Osteoblast (primary cell): ENCODE results near the gene ARID3C. TPM values are rescaled to one million over a fixed set of nuclear protein-coding genes. Genes with fewer than 3 reads are reported as not detected.
"Not testable (repeated sequence)": the region's sequence is repeated elsewhere in the genome, so short reads cannot be mapped to it uniquely, and the experiment has no call there.

Source experiments
- DNase-seq: peaks from one replicate; pipeline ENCODE4 v3.0.0; 2011; ENCODE audit warnings: low spot score, mixed read lengths; ENCODE audit not compliant: insufficient read length; ENCODE audit errors: missing footprints
- H2AFZ ChIP-seq: 2 replicates; pipeline ENCODE4 v1.6.0; 2011; ENCODE audit warnings: mild to moderate bottlenecking, low read length
- H3K27ac ChIP-seq: 2 replicates; pipeline ENCODE4 v1.5.1; 2011; ENCODE audit warnings: mild to moderate bottlenecking, low read depth, low read length, moderate library complexity
- H3K27me3 ChIP-seq: 2 replicates; pipeline ENCODE4 v1.6.0; 2012; ENCODE audit warnings: mild to moderate bottlenecking, control low read depth, inconsistent platforms, low read length, moderate library complexity; ENCODE audit not compliant: insufficient read depth
- H3K36me3 ChIP-seq: 2 replicates; pipeline ENCODE4 v1.5.1; 2011; ENCODE audit warnings: mild to moderate bottlenecking, low read length, control low read depth, moderate library complexity; ENCODE audit not compliant: insufficient read depth
- H3K4me1 ChIP-seq: 2 replicates; pipeline ENCODE4 v1.5.1; 2011; ENCODE audit warnings: mild to moderate bottlenecking, low read length, control low read depth, moderate library complexity; ENCODE audit not compliant: insufficient read depth
- H3K4me2 ChIP-seq: 2 replicates; pipeline ENCODE4 v1.6.0; 2011; ENCODE audit warnings: mild to moderate bottlenecking, low read length; ENCODE audit not compliant: insufficient read depth
- H3K4me3 ChIP-seq: fragments of 200-600 bp; sonication (generic); 3 replicates; pipeline ENCODE4 v1.5.1; 2012; ENCODE audit warnings: mild to moderate bottlenecking, low read length, inconsistent platforms; ENCODE audit not compliant: insufficient read depth
- H3K79me2 ChIP-seq: 2 replicates; pipeline ENCODE4 v1.6.0; 2012; ENCODE audit warnings: mild to moderate bottlenecking, low read length, control low read depth, inconsistent platforms; ENCODE audit not compliant: insufficient read depth
- H3K9me3 ChIP-seq: 2 replicates; pipeline ENCODE4 v1.5.1; 2011; ENCODE audit warnings: low read depth, low read length, control low read depth
- H4K20me1 ChIP-seq: 2 replicates; pipeline ENCODE4 v1.6.0; 2012; ENCODE audit warnings: mild to moderate bottlenecking, low read length, control low read depth; ENCODE audit not compliant: insufficient read depth
- CTCF ChIP-seq: IDR thresholded peaks from 2 replicates; pipeline ENCODE4 v1.5.1; 2011; ENCODE audit warnings: mild to moderate bottlenecking, low read depth, low read length, moderate library complexity; ENCODE audit errors: extremely low read depth
- total RNA-seq: library from RNA; depleted of rRNA; stranded (reverse); fragments of >200 nt; gene quantifications from 2 replicates; pipeline ENCODE4 v1.2.3, GENCODE V29; 2012

The ARID3C gene
- total RNA-seq, 1 donor = under 0.01 TPM

DNA sequence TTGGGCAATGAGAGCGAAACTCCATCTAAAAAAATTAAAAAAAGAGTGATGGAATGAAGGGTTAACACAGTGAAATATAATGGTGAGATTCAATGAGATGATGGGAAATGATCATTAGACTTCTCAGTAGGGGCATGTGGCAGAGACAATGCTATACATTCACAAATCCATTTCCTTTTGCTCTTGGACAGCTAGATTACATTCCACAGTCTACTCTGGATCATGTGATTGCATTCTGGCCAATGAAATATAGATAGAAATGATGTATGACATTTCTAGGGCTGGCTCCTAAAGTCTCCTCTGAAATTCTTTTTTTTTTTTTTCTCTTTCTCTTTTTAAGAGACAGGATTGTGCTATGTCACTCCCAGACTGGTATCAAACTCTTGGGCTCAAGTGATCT lies 13.8 kb upstream of the ARID3C start:
- Histone ChIP-seq H3K36me3 (no peaks in the 10 kb centered on the region), H3K27ac (no peak overlapping the region), H3K4me3 (no peak overlapping the region), H3K27me3 (no peaks in the 10 kb centered on the region), H2AFZ (no peak overlapping the region), H3K4me2 (no peak overlapping the region), H3K9me3 (no peaks in the 10 kb centered on the region), H3K79me2 (peaks cover 8% of the 10 kb centered on the region), H4K20me1 (peaks cover 4% of the 10 kb centered on the region), H3K4me1 (peaks cover 21% of the 10 kb centered on the region)
- DNase-seq = no peak
- no peak for TF ChIP-seq CTCF

DNA sequence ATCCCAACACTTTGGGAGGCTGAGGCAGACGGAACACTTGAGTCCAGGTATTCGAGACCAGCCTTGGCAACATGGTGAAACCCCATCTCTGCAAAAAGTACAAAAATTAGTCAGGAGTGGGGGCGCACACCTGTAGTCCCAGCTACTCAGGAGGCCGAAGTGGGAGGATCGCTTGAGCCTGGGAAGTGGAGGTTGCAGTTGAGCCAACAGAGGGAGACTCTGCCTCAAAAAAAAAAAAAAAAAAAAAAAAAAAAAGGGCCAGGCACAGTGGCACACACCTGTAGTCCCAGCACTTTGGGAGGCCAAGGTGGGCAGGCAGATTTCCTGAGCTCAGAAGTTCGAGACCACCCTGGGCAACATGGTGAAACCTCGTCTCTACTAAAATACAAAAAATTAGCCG lies 10.5 kb upstream of the ARID3C start:
- H3K27ac ChIP-seq, H3K4me2 ChIP-seq, H3K9me3 ChIP-seq, H2AFZ ChIP-seq, DNase-seq, H3K36me3 ChIP-seq, H3K27me3 ChIP-seq, H3K4me3 ChIP-seq: not testable (repeated sequence)
- Histone ChIP-seq H3K4me1 (peaks cover 21% of the 10 kb centered on the region), H3K79me2 (peaks cover 23% of the 10 kb centered on the region), H4K20me1 (peaks cover 12% of the 10 kb centered on the region)

- Histone ChIP-seq H3K4me3 (peak overlapping the region; percentile 89), H3K4me2 (peak overlapping the region; percentile 87), H3K36me3 (peaks cover 8% of the 10 kb centered on the region), H3K4me1 (peaks cover 21% of the 10 kb centered on the region), H3K27me3 (no peaks in the 10 kb centered on the region), H3K27ac (peak overlapping the region; percentile 64), H4K20me1 (peaks cover 18% of the 10 kb centered on the region), H3K9me3 (no peaks in the 10 kb centered on the region), H2AFZ (peak overlapping the region; percentile 95), H3K79me2 (peaks cover 23% of the 10 kb centered on the region)
- no peak for TF ChIP-seq CTCF
- no peak for DNase-seq
Observed at GRCh38 chr9:34638138-34638445, 9.2 kb upstream of the ARID3C start.

GRCh38 chr9:34637356-34638137 lies 8.7 kb upstream of the ARID3C start, which contains the start of gene SIGMAR1:
Gene SIGMAR1 (minus strand): TSS chr9:34637787. CDS start chr9:34637697, 90 bp downstream.
- H3K9me3 ChIP-seq = no peaks in the 10 kb centered on the region
- H3K36me3 ChIP-seq = peaks cover 8% of the 10 kb centered on the region
- H3K4me1 ChIP-seq = peaks cover 21% of the 10 kb centered on the region
- peak within 1 kb of the TSS; percentile 95 for H2AFZ ChIP-seq
- TF ChIP-seq CTCF = no peak
- H3K27ac ChIP-seq = peak within 1 kb of the TSS; percentile 64
- peaks cover 23% of the 10 kb centered on the region for H3K79me2 ChIP-seq
- peak within 1 kb of the TSS; percentile 89 for H3K4me3 ChIP-seq
- H3K4me2 ChIP-seq = peak within 1 kb of the TSS; percentile 87
- no peaks in the 10 kb centered on the region for H3K27me3 ChIP-seq
- DNase-seq = peak; percentile 98
- peaks cover 19% of the 10 kb centered on the region for H4K20me1 ChIP-seq
